Neutrophil (primary cell): ENCODE data around the gene SPATA9.

ENCODE experiments used
- H3K27ac ChIP-seq: fragments of 200-600 bp; sonication (generic); 2 replicates; pipeline ENCODE4 v1.5.1; 2016; ENCODE audit warnings: mild to moderate bottlenecking, moderate library complexity
- H3K27me3 ChIP-seq: fragments of 200-600 bp; sonication (generic); 2 replicates; pipeline ENCODE4 v1.6.0; 2016; ENCODE audit warnings: mild to moderate bottlenecking
- H3K36me3 ChIP-seq: fragments of 200-600 bp; sonication (generic); 2 replicates; pipeline ENCODE4 v1.5.1; 2017
- H3K4me1 ChIP-seq, 2 experiments: fragments of 200-600 bp in 1 of 2; sonication (generic) in 1 of 2; 1 replicate in 1 of 2; 2 replicates in 1 of 2; pipeline versions ENCODE4 v1.5.1 to v1.6.1; 2013 to 2016; ENCODE audit warnings: low read depth in 1 of 2, low read length in 1 of 2, mild to moderate bottlenecking in 1 of 2, moderate library complexity in 1 of 2; ENCODE audit not compliant: control insufficient read depth in 1 of 2, insufficient read depth in 1 of 2
- H3K4me3 ChIP-seq, 2 experiments: fragments of 200-600 bp in 1 of 2; sonication (generic) in 1 of 2; 1 replicate in 1 of 2; 2 replicates in 1 of 2; pipeline ENCODE4 v1.5.1; 2013 to 2016; ENCODE audit warnings: low read depth in 1 of 2, low read length in 1 of 2, mild to moderate bottlenecking in 1 of 2, moderate library complexity in 1 of 2
- H3K9me3 ChIP-seq: fragments of 200-600 bp; sonication (generic); 2 replicates; pipeline ENCODE4 v1.5.1; 2016
- CTCF ChIP-seq: fragments of 200-600 bp; sonication (generic); IDR thresholded peaks from 2 replicates; pipeline ENCODE4 v1.5.1; 2016; ENCODE audit warnings: antibody characterized with exemption

The SPATA9 gene

GRCh38 chr5:95644351-95645042 is 38.3 kb downstream of the SPATA9 start:
- Histone ChIP-seq H3K27ac (no peak overlapping the region), H3K4me3 (no peak overlapping the region)

GRCh38 chr5:95643152-95643551 is 39.6 kb downstream of the SPATA9 start:
- TF ChIP-seq CTCF, result no peak
- Histone ChIP-seq H3K4me3 (no peak overlapping the region), H3K9me3 (no peaks in the 10 kb centered on the region), H3K27me3 (no peaks in the 10 kb centered on the region), H3K27ac (no peak overlapping the region), H3K36me3 (no peaks in the 10 kb centered on the region), H3K4me1 (peaks cover 5 to 16% of the 10 kb centered on the region in 2 experiments)

More at GRCh38 chr5:95644351-95645042, 38.3 kb downstream of the SPATA9 start:
- Histone ChIP-seq H3K36me3 (no peaks in the 10 kb centered on the region), H3K9me3 (no peaks in the 10 kb centered on the region), H3K27me3 (no peaks in the 10 kb centered on the region), H3K4me1 (peaks cover 5 to 16% of the 10 kb centered on the region in 2 experiments)
- TF ChIP-seq CTCF, result no peak

GRCh38 chr5:95641741-95642220 is 41.0 kb downstream of the SPATA9 start:
- no peak overlapping the region for H3K4me3 ChIP-seq
- no peak overlapping the region for H3K27ac ChIP-seq
- no peaks in the 10 kb centered on the region for H3K36me3 ChIP-seq
- H3K27me3 ChIP-seq, result no peaks in the 10 kb centered on the region
- no peaks in the 10 kb centered on the region for H3K9me3 ChIP-seq
- H3K4me1 ChIP-seq, result peaks cover 0 to 7% of the 10 kb centered on the region in 2 experiments
- TF ChIP-seq CTCF, result no peak

- no peak overlapping the region for H3K4me3 ChIP-seq
- no peaks in the 10 kb centered on the region for H3K9me3 ChIP-seq
- no peak overlapping the region for H3K27ac ChIP-seq
- no peaks in the 10 kb centered on the region for H3K4me1 ChIP-seq
- TF ChIP-seq CTCF, result no peak
- no peaks in the 10 kb centered on the region for H3K27me3 ChIP-seq
- no peaks in the 10 kb centered on the region for H3K36me3 ChIP-seq
Observed at GRCh38 chr5:95638632-95639031, 44.2 kb downstream of the SPATA9 start.

DNA sequence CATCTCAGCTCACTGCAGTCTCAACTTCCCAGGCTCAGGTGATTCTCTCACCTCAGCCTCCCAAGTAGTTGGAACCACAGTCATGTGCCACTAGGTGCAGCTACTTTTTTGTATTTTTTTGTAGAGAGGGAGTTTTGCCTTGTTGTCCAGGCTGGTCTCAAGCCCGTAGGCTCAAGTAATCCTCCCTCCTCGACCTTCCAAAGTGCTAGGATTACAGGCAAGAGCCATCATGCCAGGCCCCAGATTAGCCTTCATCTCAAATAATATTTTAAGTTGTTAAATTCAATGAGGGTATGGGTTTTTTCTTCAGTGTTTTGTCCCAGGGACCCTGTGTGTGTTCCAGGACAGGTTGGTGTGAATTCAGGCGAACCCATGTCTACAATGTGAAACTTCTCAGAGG is 48.7 kb downstream of the SPATA9 start:
- no peaks in the 10 kb centered on the region for H3K36me3 ChIP-seq
- H3K27ac ChIP-seq, result no peak overlapping the region
- no peak overlapping the region for H3K4me3 ChIP-seq
- no peaks in the 10 kb centered on the region for H3K9me3 ChIP-seq
- H3K4me1 ChIP-seq, result peaks cover 0 to 3% of the 10 kb centered on the region in 2 experiments
- no peak for TF ChIP-seq CTCF
- no peaks in the 10 kb centered on the region for H3K27me3 ChIP-seq
